DOHH2 (cell line): ENCODE measurements around the gene HMX3.
A peak's percentile ranks its signal among the peaks of the same experiment; 100 is the strongest.

Experiments used
- H3F3A ChIP-seq: fragments of 200-600 bp; sonication (generic), shearing (Covaris generic); 2 replicates; pipeline ENCODE4 v1.6.0; 2016; ENCODE audit warnings: antibody characterized with exemption, mild to moderate bottlenecking; ENCODE audit not compliant: control insufficient read depth, insufficient read depth
- H3K27ac ChIP-seq: fragments of 200-600 bp; sonication (generic); 2 replicates; pipeline ENCODE4 v1.5.1; 2014; ENCODE audit warnings: low read depth, mild to moderate bottlenecking, low read length, moderate library complexity
- H3K27me3 ChIP-seq: fragments of 200-600 bp; sonication (generic); 2 replicates; pipeline ENCODE4 v1.6.1; 2014; ENCODE audit warnings: mild to moderate bottlenecking, low read length, mixed read lengths; ENCODE audit not compliant: control insufficient read depth
- H3K36me3 ChIP-seq: fragments of 200-600 bp; sonication (generic); 2 replicates; pipeline ENCODE4 v1.6.1; 2014; ENCODE audit warnings: mild to moderate bottlenecking, low read length, moderate library complexity, mixed read lengths; ENCODE audit not compliant: control insufficient read depth
- H3K4me1 ChIP-seq: fragments of 200-600 bp; sonication (generic); 2 replicates; pipeline ENCODE4 v1.6.1; 2014; ENCODE audit warnings: mild to moderate bottlenecking, low read length, mixed read lengths; ENCODE audit not compliant: control insufficient read depth
- H3K4me2 ChIP-seq: fragments of 200-600 bp; sonication (generic); 2 replicates; pipeline ENCODE4 v1.6.0; 2014; ENCODE audit warnings: mild to moderate bottlenecking, low read length, moderate library complexity
- H3K4me3 ChIP-seq: fragments of 200-600 bp; sonication (generic); 2 replicates; pipeline ENCODE4 v1.5.1; 2014; ENCODE audit warnings: mild to moderate bottlenecking, low read length, mixed read lengths
- H3K79me2 ChIP-seq: fragments of 200-600 bp; sonication (generic); 2 replicates; pipeline ENCODE4 v1.6.1; 2014; ENCODE audit warnings: mild to moderate bottlenecking, low read length, mixed read lengths; ENCODE audit not compliant: control insufficient read depth
- H3K9me2 ChIP-seq: fragments of 200-600 bp; sonication (generic); replicated peaks from 2 replicates; pipeline ENCODE4 v1.6.1; 2014; ENCODE audit warnings: mild to moderate bottlenecking, low read length, mixed read lengths; ENCODE audit not compliant: control insufficient read depth
- H3K9me3 ChIP-seq: fragments of 200-600 bp; sonication (generic); 2 replicates; pipeline ENCODE4 v1.6.1; 2014; ENCODE audit warnings: antibody characterized with exemption, low read length, mixed read lengths; ENCODE audit not compliant: control insufficient read depth, insufficient read depth
- H4K20me1 ChIP-seq: fragments of 200-600 bp; sonication (generic); 2 replicates; pipeline ENCODE4 v1.6.0; 2014; ENCODE audit warnings: low read depth, mild to moderate bottlenecking, antibody characterized with exemption, low read length, moderate library complexity; ENCODE audit not compliant: control insufficient read depth, insufficient read depth
- EZH2phosphoT487 ChIP-seq: fragments of 200-600 bp; sonication (generic); IDR thresholded peaks from 2 replicates; pipeline ENCODE4 v1.6.1; 2017; ENCODE audit warnings: borderline replicate concordance, mild to moderate bottlenecking, antibody characterized with exemption, low read length, moderate library complexity, mixed read lengths
- TF ChIP-seq, protein P1 (sequence below): fragments of 200-600 bp; sonication (generic); IDR thresholded peaks from one replicate; pipeline ENCODE4 v1.5.1; 2014; ENCODE audit warnings: antibody characterized with exemption, mild to moderate bottlenecking, low read depth, low read length; ENCODE audit not compliant: poor library complexity, severe bottlenecking

The HMX3 gene

DNA sequence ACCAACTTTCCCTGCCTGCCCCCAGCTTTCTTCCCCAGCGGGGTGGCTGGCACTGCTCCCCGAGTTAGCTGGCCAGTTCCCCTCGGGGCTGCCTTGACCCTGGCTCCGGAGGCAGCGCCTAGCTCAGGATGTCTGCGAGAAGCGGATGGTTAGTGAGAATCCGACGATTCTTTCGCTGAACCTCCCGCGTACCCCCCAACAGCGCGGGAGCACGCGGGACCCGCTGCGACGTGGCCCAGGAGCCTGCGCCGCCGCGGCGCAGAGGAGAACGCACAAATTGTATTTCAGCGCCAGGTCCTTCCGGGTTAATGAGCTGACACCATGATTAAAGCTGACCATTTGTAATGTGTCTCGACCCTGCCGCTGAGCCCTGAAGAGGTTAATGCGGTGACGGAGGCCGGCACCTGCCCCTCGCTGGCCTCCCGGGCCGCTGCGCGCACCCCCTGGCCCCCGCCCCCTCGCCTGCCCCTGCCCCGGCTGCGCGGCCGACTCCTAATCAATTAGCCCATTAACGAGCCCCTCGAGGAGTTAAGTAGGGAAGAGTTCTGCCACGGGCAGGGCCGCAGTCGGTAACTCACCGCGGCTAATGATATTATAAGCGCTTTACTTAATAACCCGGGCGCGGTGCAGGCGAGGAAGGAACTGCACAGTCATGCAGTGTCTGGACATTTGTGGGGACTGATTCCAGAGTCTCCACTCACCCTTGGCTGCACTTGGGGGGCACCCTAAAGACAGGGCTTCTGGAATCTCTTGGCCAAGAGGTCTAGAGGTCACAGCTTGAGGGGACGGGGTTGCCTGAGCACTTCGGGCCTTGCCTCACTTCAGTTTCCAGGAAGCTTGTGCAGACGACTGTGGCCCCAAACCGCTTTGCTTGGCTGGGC is 10.5 kb downstream of the HMX3 start:
- no peaks in the 10 kb centered on the region for H4K20me1 ChIP-seq
- no peaks in the 10 kb centered on the region for H3K79me2 ChIP-seq
- no peaks in the 10 kb centered on the region for H3K9me2 ChIP-seq
- TF ChIP-seq EZH2phosphoT487 = no peak
- TF ChIP-seq, protein P1, sequence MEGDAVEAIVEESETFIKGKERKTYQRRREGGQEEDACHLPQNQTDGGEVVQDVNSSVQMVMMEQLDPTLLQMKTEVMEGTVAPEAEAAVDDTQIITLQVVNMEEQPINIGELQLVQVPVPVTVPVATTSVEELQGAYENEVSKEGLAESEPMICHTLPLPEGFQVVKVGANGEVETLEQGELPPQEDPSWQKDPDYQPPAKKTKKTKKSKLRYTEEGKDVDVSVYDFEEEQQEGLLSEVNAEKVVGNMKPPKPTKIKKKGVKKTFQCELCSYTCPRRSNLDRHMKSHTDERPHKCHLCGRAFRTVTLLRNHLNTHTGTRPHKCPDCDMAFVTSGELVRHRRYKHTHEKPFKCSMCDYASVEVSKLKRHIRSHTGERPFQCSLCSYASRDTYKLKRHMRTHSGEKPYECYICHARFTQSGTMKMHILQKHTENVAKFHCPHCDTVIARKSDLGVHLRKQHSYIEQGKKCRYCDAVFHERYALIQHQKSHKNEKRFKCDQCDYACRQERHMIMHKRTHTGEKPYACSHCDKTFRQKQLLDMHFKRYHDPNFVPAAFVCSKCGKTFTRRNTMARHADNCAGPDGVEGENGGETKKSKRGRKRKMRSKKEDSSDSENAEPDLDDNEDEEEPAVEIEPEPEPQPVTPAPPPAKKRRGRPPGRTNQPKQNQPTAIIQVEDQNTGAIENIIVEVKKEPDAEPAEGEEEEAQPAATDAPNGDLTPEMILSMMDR = no peak
- H3K27ac ChIP-seq = no peak overlapping the region
- H3K4me1 ChIP-seq = peaks cover 7% of the 10 kb centered on the region
- no peak overlapping the region for H3K4me3 ChIP-seq
- H3K36me3 ChIP-seq = no peaks in the 10 kb centered on the region
- no peak overlapping the region for H3K4me2 ChIP-seq
- H3F3A ChIP-seq = no peaks in the 10 kb centered on the region
- H3K9me3 ChIP-seq = no peaks in the 10 kb centered on the region
- H3K27me3 ChIP-seq = peaks cover 57% of the 10 kb centered on the region

DNA sequence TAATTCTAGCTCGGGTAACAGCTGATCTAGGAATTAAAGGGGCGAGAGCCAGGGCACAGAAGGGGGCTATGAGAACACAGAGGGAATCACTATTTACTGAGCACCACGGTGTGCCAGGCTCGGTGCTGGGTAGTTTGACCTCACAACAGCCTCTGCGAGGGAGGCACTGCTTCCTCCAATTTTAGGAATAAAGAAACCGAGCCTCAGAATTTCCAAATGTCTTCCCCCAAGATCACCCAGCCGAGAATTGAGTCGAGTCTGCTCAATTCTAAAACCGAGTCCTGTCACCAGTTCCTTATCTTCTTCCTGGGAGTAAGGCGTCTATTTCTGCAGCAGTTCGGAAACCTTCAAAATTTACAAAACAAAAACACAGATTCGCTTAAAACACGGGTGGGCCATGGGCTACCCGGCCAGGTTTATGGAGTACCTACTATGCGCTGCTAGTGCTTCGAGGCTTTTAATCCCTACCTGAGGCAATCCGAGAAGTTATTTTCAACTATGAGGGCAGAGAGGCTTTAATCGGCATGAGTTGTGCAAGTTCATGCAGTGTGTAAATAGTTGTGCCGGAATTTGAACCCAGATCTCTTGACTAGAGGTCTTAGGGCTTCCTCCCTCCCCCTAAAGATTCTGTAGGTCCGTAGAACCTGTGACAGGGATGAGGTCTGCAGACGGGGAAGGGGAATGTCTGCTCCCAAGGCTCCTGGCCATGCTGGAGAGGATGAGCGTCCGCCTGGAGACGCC is 11.3 kb downstream of the HMX3 start:
- Histone ChIP-seq H3K36me3 (no peaks in the 10 kb centered on the region), H3K27ac (no peak overlapping the region), H3K4me1 (peaks cover 14% of the 10 kb centered on the region), H3K79me2 (no peaks in the 10 kb centered on the region), H3K27me3 (peaks cover 58% of the 10 kb centered on the region), H3K4me3 (no peak overlapping the region), H4K20me1 (no peaks in the 10 kb centered on the region), H3F3A (no peaks in the 10 kb centered on the region), H3K4me2 (no peak overlapping the region), H3K9me3 (no peaks in the 10 kb centered on the region), H3K9me2 (no peaks in the 10 kb centered on the region)
- TF ChIP-seq, protein P1 = no peak
- no peak for TF ChIP-seq EZH2phosphoT487

DNA sequence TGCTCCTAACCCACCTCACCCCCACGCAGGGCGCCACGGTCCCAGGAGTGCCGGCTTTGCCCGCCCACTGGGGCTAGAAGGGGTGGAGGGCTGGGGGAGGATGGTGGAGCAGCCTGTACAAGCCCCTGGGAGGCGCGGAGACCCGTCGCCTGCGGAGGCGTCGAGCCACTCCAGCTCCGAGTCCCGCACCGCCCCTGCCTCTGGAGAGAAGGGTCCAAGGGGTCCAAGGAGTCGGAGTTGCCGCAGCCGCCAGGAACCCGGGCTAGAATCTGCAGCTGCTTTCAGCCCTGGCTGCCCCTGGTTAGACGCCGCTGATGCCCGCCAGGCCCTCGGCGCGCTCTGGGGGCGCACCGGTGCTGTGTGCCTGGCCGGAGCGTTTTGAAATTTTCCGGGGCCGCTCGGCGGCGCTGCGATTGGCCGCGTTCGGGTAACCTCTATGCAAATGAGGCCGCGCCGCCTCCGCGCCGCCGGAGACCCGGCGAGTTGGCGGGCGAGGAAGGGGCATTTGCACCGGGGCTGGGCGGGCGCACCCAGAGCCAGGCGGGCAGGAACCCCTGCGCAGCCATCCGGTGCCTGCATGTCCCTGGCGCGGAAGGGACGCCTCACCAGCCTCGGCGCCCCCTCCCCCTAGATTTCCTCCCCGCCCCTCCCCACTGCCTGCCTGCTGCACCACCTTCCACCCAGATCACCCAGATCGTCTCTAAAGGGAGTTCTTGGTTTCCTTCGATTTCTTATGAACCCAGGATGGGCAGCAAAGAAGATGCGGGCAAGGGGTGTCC is 12.1 kb downstream of the HMX3 start, which contains the start of gene HMX2:
Gene HMX2 (plus strand): TSS at position 502 of the 779 bp plus-strand sequence. CDS start 243 bp downstream, at position 745.
- no peak within 1 kb of the TSS for H3K27ac ChIP-seq
- no peaks in the 10 kb centered on the region for H3K9me2 ChIP-seq
- no peaks in the 10 kb centered on the region for H3K36me3 ChIP-seq
- H4K20me1 ChIP-seq = no peaks in the 10 kb centered on the region
- no peaks in the 10 kb centered on the region for H3K79me2 ChIP-seq
- H3K27me3 ChIP-seq = peaks cover 58% of the 10 kb centered on the region
- TF ChIP-seq, protein P1 = no peak
- no peak for TF ChIP-seq EZH2phosphoT487
- no peaks in the 10 kb centered on the region for H3K9me3 ChIP-seq
- no peak within 1 kb of the TSS for H3K4me3 ChIP-seq
- peaks cover 2% of the 10 kb centered on the region; the same call in 1 of the 2 replicates for H3F3A ChIP-seq
- peak within 1 kb of the TSS; percentile 14; the same call in 1 of the 2 replicates for H3K4me2 ChIP-seq
- peaks cover 14% of the 10 kb centered on the region for H3K4me1 ChIP-seq
